NCI-H128 (cell line): ENCODE measurements around the gene RBPMS2.

Experiments used
- DNase-seq: peaks from one replicate; lab custom pipeline; 2025; ENCODE audit not compliant: unreplicated experiment; lab: John Stamatoyannopoulos, UW

RBPMS2 gene

DNA sequence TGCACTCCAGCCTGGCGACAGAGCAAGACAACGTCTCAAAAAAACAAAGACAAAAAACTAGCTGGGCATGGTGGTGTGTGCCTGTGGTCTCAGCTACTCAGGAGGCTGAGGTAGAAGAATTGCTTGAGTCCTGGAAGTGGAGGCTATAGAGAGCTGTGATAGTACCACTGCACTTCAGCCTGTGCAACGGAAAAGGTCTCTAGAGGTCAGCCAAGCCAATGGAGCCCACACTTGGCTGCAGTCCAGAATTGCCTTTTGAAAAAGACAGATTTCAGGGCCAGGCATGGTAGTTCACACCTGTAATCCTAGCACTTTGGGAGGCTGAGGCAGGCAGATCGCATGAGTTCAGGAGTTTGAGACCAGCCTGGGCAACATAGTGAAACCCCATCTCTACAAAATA is 8.4 kb upstream of the RBPMS2 start:
- DNase-seq: no peak

DNA sequence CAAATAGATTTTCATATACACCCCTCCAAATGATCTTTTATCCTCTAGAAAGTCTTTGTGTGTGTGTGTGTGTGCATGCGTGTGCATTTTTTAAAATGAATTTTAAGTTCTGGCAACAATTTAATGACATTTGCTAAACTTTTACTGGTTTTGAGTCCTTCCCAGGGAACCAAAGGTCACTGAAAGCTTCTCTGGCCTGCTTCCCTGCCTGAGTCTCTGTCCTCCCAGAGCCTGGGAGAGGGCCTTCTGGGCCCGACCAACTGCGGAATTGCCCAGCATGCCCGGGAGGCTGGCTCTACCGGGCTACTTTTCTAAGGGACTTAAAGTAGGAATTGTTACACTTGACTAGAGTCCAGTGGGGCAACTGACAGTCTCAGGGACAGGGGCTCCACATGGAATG is 7.4 kb upstream of the RBPMS2 start:
- no peak for DNase-seq

DNA sequence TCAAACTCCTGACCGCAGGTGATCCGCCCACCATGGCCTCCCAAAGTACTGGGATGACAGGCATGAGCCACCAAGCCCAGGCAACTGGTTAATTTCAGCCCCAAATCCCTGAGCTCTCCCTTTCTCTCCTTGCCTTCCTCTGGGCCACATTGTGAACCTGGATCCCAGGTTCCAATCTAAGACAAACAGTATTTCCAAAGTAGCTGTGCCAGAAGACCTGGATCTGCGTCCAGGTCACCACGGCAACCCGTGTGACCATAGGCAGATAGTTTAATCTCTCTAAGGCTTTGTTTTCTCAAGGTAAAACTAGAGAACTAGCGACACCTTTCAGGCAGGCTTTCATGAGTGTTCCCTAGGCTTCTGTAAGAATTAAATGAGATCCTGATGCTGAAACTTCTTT is 5.9 kb upstream of the RBPMS2 start:
- DNase-seq: no peak

DNA sequence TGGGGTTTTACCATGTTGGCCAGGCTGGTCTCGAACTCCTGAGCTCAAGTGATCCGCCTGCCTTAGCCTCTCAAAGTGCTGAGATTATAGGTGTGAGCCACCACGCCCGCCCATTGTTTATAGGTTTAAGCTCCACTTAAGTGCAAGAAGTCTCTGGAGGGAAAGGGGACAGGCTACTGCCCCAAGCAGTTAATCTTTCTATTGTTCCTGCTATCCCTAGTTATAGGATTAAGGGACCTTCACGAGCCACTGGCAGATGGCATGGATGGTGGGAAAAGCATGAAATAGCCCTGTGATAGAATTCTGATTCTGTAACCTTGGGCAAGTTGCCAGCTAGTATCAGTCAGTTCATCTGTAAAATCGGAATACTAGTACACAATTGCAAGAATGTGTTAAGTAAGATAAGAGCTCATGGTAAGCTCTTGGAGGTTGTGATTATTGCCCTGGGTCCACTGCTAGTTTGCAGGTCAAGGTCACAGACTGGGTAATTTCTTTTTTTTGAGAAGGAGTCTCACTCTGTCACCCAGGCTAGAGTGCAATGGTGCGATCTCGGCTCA is 5.3 kb upstream of the RBPMS2 start:
- no peak for DNase-seq

DNA sequence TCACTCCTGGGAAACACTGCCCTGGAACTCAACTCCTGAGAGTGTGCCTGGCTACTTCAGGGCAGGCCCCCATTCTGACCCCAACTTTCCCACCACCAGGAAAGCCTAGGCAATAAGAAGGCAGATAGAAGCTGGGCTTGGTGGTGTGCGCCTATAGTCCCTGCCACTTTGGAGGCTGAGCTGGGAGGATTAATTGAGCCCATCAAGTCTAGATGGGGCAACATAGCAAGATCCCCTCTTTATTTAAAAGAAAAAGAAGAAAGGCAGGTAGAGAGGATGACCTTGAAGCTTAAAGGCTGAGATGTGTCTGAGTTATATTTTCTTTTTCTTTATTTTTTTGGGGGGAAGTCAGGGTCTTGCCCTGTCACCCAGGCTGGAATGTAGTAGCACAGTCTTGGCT is 4.2 kb upstream of the RBPMS2 start:
- no peak for DNase-seq

DNA sequence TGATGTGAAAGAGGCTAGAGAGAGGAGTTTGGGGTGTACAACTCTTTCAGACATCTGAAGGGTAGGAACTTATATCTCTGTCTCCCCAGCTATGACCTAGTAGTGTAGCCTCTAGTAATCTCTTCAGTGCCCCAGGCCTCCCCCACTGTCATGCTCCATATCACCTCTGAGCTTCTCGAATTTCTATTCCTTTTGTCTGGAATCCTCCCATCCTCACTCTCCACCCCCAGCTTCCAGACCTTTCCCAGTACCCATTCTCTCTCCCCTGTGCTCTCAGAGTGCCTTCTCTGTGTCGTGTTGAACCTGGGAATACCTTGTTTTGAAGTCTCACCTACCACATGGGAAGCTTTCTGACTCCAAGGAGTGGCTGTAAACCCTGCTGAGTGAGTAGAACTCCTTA is 3.6 kb upstream of the RBPMS2 start:
- no peak for DNase-seq

DNA sequence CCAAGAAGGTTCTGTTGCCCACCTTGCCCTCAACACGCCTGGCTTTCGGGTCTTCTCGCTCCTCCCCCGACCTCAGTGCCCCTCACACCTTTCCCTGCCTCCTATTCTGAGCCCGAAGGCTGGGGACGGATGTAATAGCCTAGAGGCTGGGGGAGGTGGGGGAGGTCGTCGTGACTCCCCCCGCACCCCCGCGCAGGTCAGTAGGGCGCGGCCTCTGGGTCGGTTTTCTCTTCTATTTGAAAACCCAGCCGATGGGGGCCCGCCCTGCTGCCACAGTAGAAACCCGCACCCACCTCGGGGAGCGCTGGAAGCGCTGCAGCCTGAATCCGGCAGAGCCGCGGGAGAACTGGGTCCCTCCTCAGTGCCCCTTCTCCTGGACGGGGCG is 1.0 kb upstream of the RBPMS2 start:
- DNase-seq: no peak

DNA sequence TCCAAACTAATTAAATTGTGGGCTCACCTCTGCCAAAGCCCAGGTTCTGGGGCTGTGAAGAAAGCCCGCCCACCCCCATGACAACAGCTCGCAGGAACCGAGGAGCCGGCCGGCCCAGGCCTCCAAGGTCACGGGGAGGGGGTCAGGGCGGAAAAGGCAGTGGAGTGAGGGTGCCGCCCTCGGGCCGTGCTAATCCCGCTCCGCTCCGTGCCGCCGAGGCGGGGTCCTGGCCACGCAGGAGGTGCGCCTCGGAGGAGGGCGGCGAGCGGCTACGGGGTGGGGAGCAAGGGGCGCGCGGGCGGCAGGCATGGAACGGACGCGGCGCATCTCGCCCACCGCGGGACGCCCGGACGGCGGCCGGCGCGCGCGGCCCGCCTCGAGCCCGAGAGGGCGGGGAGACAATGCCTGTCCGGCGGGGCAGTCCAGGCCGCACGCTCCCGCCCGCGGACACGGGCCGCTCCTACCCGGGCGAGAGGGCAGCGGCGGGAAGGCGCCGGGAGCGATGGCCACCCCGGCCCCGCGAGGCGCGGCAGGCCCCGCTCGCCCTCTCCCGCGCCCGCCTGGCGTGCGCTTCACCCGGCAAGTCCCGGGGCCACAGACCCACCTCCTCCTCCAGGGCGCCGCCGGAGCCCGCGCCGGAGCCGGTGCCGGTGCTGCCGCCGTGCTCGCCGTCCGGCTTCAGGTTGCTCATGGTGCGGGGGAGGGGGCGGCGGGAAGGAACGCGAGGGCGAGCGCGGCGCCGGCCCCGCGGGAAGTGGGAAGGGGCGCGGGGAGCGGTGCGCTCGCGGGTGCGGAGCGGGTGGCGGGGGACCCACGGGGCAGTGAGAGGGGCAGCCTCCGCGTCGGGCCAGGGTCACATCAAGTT is 528 bp downstream of the RBPMS2 start:
- no peak for DNase-seq

DNA sequence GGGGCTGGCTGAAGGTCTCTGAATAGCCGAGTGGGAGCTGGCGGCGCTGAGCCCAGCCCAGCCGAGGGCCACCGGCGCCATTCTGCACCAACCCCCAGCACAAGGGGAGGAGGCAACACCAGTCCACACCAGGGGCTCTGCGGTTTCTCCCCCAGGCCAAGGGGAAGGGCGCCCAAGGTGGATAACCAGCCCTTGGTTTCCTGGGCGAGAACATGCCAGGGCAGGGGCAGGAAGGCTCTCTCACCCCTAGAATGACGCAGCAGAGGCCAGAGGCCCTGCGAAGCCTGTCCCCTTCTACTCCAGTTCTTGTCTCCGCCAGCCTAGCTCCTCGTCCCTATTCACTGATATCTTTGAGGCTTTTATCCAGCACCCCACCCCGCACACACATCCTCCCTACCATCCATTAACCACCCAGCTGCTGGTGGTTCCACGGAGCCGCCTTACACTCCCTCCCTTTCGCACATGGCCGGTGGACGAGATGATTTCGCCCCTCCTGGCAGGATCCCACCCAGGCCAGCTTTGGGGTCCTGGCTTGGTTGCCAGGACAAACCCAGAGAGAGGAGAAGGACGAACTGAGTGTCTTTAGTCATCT is 1.3 kb downstream of the RBPMS2 start:
- no peak for DNase-seq

DNA sequence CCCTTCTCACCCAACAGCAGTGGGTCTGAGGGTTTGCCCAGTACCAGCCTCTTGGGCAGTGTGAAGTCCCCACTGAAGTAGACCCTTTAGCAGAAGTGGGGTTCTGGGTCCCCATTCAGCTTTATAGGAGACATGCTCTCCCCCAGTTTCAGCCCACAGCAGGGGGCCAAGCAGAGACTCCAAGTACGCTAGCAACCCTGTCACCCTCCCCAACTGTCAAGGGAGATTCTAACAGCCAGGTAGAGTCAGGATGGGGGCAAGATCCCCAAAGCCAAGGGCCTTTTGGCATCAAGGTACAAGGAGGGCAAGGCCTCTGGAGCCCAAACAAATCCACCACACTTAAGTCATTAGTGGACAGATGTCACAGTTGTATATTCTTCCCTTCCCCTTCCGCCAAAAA is 1.8 kb downstream of the RBPMS2 start:
- no peak for DNase-seq

DNA sequence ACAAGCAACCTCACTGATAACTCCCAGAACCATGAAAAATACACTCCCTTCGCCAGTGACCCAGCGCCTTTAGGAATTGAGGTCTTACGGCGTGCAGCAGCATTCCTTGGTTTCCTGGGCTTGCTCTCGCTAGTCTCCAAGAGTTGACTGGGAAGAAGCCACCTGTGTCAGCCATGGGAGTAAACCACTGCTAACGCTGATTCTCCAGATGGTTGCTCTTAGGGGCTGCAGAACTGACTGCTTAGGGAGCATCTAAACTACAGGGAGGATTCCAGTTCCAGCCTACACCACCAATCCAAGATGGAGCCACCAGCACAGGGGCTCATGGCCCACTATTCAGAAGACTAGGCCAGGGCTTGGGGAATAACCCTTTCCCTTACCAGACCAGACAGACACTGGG is 2.4 kb downstream of the RBPMS2 start:
- no peak for DNase-seq

DNA sequence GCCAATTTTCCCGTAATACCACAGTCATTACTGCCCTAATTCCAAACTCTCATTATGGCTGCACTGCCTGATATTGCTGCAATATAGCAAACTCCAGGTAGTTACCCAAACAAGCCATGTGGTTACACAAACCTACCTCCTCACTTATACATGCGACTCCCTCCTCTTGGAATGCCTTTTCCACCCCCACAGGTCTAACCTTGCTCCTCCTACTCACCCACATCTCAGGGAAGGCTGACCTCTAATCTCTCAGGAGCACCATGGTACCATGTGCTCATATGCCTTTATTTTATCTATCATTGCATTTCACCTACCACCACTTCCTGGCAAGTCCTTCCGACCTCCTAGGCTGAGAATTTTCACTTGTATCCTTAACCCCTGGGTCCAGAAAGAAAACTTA is 2.9 kb downstream of the RBPMS2 start:
- no peak for DNase-seq

DNA sequence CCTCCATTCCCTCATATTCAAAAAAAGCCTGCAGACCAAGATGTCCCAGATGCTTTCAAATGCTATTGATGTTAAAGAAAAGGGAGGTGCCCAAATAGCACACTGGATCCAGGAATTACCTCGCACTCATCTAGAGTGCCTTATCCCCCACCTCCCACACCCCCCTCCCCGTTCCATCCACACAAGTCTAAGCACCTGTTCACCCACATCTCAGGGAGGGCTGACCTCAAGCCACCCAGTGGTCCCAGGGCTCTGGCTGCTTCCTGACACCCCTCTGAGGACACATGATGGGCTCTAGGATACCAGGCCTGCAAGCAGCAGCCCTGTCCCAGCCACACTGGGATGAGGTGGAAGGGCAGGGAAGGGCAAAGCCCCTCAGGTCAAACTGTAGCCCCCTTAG is 4.8 kb downstream of the RBPMS2 start:
- DNase-seq: no peak

DNA sequence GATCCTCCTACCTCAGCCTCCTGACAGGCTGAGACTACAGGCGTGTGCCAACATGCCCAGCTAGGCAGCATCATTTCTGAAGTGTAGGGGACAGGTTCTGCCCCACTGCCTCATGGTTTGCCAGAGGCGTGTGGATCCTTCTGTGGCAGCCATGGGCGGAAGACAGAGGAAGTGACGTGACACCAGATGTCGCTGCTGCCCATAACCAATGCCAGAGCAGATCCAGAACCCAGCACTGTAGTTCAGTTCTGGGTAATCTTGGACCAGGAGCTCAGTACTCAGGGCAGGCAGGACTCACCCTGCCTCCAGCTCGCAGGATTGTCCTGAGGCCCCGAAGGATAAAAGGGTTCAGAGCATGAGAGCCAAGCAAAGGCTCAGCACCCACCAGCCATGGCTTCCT is 8.2 kb downstream of the RBPMS2 start:
- DNase-seq: no peak

DNA sequence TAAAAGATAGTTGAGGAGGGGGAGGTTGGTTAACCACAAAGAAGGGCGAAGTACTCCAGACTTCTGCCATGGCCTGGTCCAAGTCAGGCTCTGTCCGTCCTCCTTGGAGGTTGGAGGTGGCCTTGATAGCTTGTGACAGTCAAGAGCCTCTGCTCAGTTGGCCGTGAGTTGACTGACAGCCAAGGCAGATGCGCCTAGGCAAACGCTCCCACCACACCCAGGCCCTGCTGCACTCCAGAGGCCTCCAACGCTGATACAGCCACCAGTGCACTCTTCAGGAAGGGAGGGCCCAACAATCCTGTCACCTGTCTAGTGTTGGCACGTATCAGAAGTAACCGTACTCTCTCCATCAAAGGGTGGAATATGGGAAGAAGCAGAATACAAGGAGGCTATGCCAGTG is 9.3 kb downstream of the RBPMS2 start:
- DNase-seq: no peak

DNA sequence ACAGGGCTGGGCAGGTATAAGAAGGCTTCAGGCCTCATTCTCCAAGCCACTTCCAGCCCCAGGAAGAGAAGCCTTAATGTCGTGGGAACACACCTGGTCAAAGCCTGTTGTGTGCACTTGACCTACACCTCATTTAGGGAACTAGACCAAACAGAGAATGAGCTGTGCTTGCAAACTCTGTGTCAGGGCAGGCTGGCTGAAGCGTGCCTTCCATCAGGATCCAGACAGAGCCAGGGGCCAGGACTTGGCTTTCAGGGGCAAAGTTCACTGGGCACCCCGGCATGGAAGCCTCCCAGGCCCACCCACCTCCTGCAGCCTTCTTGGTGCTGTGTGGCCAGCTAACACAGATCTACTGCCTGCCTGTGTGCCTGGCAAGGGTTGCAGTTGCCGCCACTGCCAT is 11.5 kb downstream of the RBPMS2 start:
- no peak for DNase-seq

DNA sequence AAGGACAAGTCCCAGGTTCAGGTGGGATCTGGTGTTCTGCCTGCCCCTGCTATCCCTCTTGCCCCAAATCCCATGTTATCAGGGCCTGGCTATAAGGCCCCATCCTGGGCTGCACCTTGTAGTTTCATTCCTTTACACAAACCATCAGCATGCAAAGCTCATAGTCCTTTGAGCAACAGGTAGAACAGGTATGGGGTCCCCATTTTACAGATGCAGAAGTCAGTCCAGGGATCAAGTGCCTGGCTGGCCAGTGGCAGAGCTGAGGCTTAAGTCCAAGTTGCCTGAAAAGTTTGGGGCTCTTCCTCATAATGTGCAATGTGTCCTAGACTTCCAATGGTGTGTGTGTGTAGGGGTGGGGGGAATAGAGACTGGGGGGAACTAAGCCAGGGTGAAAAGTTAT is 11.9 kb downstream of the RBPMS2 start:
- no peak for DNase-seq

DNA sequence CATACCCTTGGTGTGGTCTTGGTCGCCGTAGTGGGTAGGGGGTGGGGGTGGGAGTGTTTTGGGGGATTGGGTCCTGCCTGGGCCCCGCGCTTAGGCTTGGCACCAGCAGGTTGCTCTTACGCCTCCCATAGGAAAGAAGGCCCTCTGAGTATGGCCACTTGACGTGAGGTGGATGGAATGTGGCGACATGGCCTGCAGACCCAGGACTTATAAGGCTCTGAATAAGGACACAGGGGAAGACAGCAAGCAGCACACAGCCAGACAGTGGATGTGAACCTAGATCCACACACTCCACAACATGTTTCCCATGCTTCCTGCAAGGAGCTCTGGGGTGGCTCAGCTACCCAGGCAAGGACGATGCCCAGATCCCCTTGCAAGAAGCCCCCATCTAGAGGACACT is 12.4 kb downstream of the RBPMS2 start:
- no peak for DNase-seq

DNA sequence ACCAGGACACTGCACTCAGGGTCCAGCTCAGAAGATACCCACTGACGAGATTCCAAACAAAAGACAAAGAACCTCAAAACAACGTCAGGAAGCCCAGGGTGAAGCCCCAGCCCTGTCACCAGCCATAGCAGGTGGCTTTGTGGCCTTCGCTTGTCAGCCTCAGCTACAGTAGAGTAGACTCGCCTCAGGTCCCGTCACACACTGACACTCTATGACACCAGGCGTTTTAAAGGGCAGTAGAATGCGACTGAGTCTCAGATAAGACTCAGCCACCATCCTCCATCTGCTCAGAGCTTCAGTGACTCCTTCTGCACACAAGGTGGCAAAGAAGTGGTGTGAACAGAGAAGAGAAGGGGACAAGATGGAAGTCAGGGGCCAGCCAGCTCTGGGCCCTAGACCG is 12.8 kb downstream of the RBPMS2 start:
- DNase-seq: no peak

DNA sequence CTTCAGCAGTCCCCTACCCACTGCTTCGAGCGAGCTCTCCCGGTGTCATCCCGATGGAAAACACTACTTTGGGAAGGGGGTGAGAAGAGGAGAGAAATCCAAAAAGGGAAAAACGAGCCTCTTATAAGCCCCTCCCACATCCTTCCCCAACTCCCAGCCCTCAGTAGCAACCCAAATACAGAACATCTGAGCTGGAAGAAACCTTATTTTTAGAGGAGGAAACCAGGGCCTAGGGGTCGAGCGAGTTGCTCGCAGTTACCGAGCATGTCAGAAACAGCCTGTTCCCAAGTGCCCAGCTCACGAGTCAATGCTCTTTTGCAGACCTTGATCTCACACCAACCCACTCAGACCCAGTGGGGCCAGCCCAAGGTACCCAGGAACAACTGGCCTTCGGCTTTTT is 14.2 kb downstream of the RBPMS2 start:
- no peak for DNase-seq

DNA sequence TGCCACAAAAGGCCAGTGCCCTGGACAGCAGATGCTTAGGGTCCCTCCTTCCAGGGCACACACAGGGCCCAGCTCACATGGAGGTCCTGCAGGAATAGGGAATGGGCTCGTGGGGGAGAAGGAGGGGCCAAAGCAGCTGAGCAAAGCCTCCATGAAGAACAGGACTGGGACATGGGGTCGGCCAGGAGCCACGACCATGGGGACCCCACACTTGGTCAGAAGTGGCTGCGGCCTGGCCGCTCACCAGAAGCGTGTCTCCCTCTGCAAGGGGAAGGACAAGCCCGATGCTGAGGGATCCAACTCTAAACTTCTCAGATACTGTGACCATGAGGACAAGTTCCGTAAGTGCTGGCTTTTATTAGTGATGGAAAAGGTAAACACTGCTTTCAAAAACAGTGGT is 15.3 kb downstream of the RBPMS2 start:
- no peak for DNase-seq

DNA sequence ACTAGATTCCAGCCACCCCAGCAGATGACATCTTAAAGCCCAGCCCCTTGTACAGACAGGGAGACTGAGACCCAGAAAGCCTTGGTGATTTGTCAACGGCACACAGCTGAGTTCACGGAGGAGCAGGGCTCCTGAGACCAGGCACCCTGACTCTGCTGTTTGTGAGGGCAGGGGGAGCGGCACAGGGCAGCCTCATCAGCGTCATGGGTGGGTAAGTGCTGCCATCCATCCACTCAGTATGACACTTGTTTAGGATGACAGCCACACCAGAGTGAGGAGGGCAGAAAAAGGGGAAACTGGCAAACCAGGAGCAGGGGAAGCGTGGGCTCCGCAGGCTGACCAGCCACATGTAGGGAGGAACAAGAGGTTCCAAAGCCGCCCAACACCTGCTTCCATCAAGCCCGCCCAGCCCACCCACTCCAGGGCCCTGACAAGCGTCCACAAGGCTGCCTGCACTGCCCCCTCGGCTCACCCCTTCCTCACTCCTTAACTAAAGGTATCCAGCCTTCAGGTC is 19.9 kb downstream of the RBPMS2 start:
- no peak for DNase-seq
